GM12892 (cell line): ENCODE data around the gene PPP1CA.

Experiments used
- POLR2A ChIP-seq: IDR thresholded peaks from 2 replicates; pipeline ENCODE4 v1.6.1; 2011; ENCODE audit warnings: low read depth, low read length, control low read depth
- TAF1 ChIP-seq: IDR thresholded peaks from 2 replicates; pipeline ENCODE4 v1.6.1; 2011; ENCODE audit warnings: low read depth, mild to moderate bottlenecking, control low read depth, low read length, borderline replicate concordance

DNA sequence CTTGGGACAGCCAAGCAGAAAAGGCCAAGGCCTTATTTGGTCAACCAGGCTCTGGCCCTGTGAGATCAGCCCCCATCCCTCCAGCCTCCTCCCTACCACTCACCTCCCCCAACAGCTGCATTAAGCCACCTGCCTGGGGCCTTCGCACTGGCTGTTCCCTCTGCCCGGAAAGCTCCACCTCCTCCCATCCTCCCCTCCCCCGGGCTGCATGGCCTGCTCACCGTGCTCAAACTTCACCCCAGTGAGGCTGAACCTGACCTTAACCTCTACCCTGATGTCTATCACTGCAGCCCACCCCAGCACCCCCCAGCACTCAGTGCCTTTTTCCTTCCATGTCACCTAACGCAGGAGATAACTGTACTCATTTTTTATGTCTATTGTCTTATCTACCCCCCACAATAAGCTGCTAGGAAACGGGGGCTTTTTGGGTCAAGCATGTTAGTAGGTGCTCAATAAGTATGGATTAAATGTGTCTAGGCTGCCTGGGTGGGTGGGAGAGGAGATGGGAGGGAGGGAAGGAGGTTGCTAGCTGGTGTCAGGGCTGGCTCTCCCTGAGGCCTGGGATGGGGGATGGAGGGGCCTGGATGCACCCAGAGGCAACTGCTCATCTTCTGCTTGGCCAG lies 34.9 kb upstream of the PPP1CA start:
- TF ChIP-seq POLR2A (no peak; the same call in 1 of the 2 replicates), TAF1 (no peak)
